Loucy (cell line): Measurements from ENCODE around the gene TRPM3.

Experiments
- EZH2phosphoT487 ChIP-seq: fragments of 200-600 bp; IDR thresholded peaks from 2 replicates; pipeline ENCODE4 v1.6.1; 2018; ENCODE audit warnings: antibody characterized with exemption, mild to moderate bottlenecking, moderate library complexity, borderline replicate concordance
- TF ChIP-seq, protein P1 (sequence below): fragments of 200-600 bp; sonication (generic); conservative IDR thresholded peaks from 2 replicates; pipeline ENCODE4 v1.5.1; 2014; ENCODE audit warnings: mild to moderate bottlenecking, antibody characterized with exemption, low read length

DNA sequence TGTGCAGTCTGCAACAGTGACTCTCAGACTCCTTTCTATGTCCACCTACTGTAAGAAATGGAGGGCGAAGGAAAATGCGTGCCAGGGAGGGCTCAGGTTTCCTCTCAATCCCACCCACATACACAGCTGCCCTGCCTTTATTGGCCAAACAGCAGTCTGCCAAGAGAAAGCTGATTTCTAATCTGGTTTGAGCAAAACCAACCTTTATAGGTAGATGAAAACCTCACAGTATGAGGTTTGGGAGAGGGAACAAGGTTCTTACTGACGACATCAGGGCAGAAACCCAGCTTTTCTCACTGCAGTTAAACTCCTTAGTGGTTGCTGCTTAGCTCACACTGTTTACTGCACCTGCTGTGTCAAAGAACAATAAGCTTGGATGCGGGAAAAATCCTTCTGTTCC is 554.7 kb downstream of the TRPM3 start:
- TF ChIP-seq, protein P1, sequence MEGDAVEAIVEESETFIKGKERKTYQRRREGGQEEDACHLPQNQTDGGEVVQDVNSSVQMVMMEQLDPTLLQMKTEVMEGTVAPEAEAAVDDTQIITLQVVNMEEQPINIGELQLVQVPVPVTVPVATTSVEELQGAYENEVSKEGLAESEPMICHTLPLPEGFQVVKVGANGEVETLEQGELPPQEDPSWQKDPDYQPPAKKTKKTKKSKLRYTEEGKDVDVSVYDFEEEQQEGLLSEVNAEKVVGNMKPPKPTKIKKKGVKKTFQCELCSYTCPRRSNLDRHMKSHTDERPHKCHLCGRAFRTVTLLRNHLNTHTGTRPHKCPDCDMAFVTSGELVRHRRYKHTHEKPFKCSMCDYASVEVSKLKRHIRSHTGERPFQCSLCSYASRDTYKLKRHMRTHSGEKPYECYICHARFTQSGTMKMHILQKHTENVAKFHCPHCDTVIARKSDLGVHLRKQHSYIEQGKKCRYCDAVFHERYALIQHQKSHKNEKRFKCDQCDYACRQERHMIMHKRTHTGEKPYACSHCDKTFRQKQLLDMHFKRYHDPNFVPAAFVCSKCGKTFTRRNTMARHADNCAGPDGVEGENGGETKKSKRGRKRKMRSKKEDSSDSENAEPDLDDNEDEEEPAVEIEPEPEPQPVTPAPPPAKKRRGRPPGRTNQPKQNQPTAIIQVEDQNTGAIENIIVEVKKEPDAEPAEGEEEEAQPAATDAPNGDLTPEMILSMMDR: no peak
- TF ChIP-seq EZH2phosphoT487: no peak
